Karpas-422 (cell line): ENCODE data around the gene SPATA45. TPM values are rescaled to one million over a fixed set of nuclear protein-coding genes. Genes with fewer than 3 reads are reported as not detected.

Experiments used
- DNase-seq: peaks from one replicate; pipeline ENCODE4 v3.0.0-alpha.2; 2015
- H2AFZ ChIP-seq: fragments of 200-600 bp; sonication (generic); 2 replicates; pipeline ENCODE4 v1.6.1; 2014; ENCODE audit warnings: antibody characterized with exemption, low read length, mixed read lengths
- H3K27ac ChIP-seq: fragments of 200-600 bp; sonication (generic); 2 replicates; pipeline ENCODE4 v1.5.1; 2014; ENCODE audit warnings: mild to moderate bottlenecking, low read length, moderate library complexity
- H3K27me3 ChIP-seq: fragments of 200-600 bp; sonication (generic); 2 replicates; pipeline ENCODE4 v1.6.1; 2014; ENCODE audit warnings: low read length, mixed read lengths
- H3K36me3 ChIP-seq: fragments of 200-600 bp; sonication (generic); 2 replicates; pipeline ENCODE4 v1.6.1; 2014; ENCODE audit warnings: low read length, mixed read lengths; ENCODE audit not compliant: insufficient read depth
- H3K4me1 ChIP-seq: fragments of 200-600 bp; sonication (generic); 2 replicates; pipeline ENCODE4 v1.6.1; 2014; ENCODE audit warnings: mild to moderate bottlenecking, low read length, mixed read lengths
- H3K4me2 ChIP-seq: fragments of 200-600 bp; sonication (generic); 2 replicates; pipeline ENCODE4 v1.6.1; 2014; ENCODE audit warnings: low read length, low read depth, mild to moderate bottlenecking; ENCODE audit not compliant: poor library complexity, severe bottlenecking
- H3K4me3 ChIP-seq: fragments of 200-600 bp; sonication (generic); 2 replicates; pipeline ENCODE4 v1.5.1; 2014; ENCODE audit warnings: mild to moderate bottlenecking, antibody characterized with exemption, low read length, mixed read lengths
- H3K79me2 ChIP-seq: fragments of 200-600 bp; sonication (generic); 2 replicates; pipeline ENCODE4 v1.6.1; 2014; ENCODE audit warnings: mild to moderate bottlenecking, low read length, mixed read lengths
- H3K9ac ChIP-seq: fragments of 200-600 bp; sonication (generic); 2 replicates; pipeline ENCODE4 v1.6.0; 2014; ENCODE audit warnings: low read length
- H3K9me2 ChIP-seq: fragments of 200-600 bp; sonication (generic), shearing (Covaris generic); replicated peaks from 2 replicates; pipeline ENCODE4 v1.6.0; 2014; ENCODE audit warnings: mild to moderate bottlenecking, low read length, moderate library complexity; ENCODE audit not compliant: insufficient read depth
- H3K9me3 ChIP-seq: fragments of 300-700, 200-600 bp; sonication (generic); 2 replicates; pipeline ENCODE4 v1.6.1; 2014; ENCODE audit warnings: low read length, mixed read lengths
- H4K20me1 ChIP-seq: fragments of 200-600 bp; sonication (generic); 2 replicates; pipeline ENCODE4 v1.6.1; 2014; ENCODE audit warnings: mild to moderate bottlenecking, antibody characterized with exemption, low read length, low read depth; ENCODE audit not compliant: insufficient read depth
- small RNA-seq: library from RNA; depleted of rRNA; stranded (forward); fragments of <200 nt; gene quantifications from one replicate; pipeline ENCODE3, GENCODE V24; 2014
- total RNA-seq: library from RNA; depleted of rRNA; stranded (reverse); fragments of >200 nt; shearing (Covaris generic); gene quantifications from 2 replicates; pipeline ENCODE4 v1.2.3, GENCODE V29; 2014; ENCODE audit warnings: low replicate concordance; rRNA removed

SPATA45 gene
- total RNA-seq, 1 experiment from 2014 or later, result not detected

DNA sequence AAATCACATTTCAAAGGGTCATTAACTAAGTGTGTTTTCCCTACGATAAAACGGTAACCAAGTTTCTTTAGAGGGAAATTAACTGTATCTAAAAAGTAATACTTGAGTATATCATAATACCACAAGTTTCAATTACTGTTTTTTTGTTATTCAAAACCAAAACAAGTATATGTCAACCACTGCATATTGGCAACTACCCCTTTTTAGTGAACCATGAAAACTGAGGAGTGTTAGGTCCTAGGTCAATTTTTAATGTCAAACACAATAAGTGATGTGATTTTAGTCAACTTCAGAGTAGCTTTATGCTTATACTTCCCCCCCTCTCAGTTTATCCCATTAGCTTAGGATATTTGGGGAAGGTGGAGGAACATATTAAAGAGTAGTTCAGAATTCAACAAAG lies 66.2 kb downstream of the SPATA45 start:
- H4K20me1 ChIP-seq, result no peaks in the 10 kb centered on the region
- H3K4me2 ChIP-seq, result no peak overlapping the region
- peaks cover 50% of the 10 kb centered on the region for H3K36me3 ChIP-seq

GRCh38 chr1:212780759-212781158 lies 66.7 kb downstream of the SPATA45 start:
- Histone ChIP-seq H3K4me1 (no peaks in the 10 kb centered on the region), H3K9ac (no peak overlapping the region), H4K20me1 (no peaks in the 10 kb centered on the region), H3K9me2 (no peaks in the 10 kb centered on the region), H3K4me3 (no peak overlapping the region), H3K27me3 (no peaks in the 10 kb centered on the region), H3K9me3 (no peaks in the 10 kb centered on the region), H2AFZ (no peak overlapping the region), H3K79me2 (peaks cover 23% of the 10 kb centered on the region), H3K4me2 (no peak overlapping the region), H3K27ac (no peak overlapping the region), H3K36me3 (peaks cover 47% of the 10 kb centered on the region)
- DNase-seq, result no peak

More for the DNA sequence above, 66.2 kb downstream of the SPATA45 start:
- Histone ChIP-seq H3K4me1 (no peaks in the 10 kb centered on the region), H3K9ac (no peak overlapping the region), H3K79me2 (peaks cover 23% of the 10 kb centered on the region), H3K9me3 (no peaks in the 10 kb centered on the region), H3K4me3 (no peak overlapping the region), H3K9me2 (no peaks in the 10 kb centered on the region), H3K27ac (no peak overlapping the region), H3K27me3 (no peaks in the 10 kb centered on the region), H2AFZ (no peak overlapping the region)
- DNase-seq, result no peak

Small RNA genes within 50 kb of the gene (small RNA-seq; reads per million reads assigned to genes)
- gene AC104333.1 (not detected), gene AC104333.2 (not detected)

Other genes starting within 250 kb of the SPATA45 start
- gene ATF3, start 238.9 kb downstream of the SPATA45 start, total RNA-seq, result 4.1 and 8.0 TPM in 2 replicates
- 4.4 and 7.7 TPM in 2 replicates for gene BATF3, start 147.8 kb downstream of the SPATA45 start, total RNA-seq
- gene NSL1, start 55.9 kb downstream of the SPATA45 start, total RNA-seq, result 64.0 and 65.9 TPM in 2 replicates
- gene TATDN3, start 55.8 kb downstream of the SPATA45 start, total RNA-seq, result 34.1 and 47.6 TPM in 2 replicates
- gene FLVCR1, start 10.6 kb upstream of the SPATA45 start, total RNA-seq, result 13.0 and 32.8 TPM in 2 replicates
- not detected in 2 replicates for gene VASH2, start 102.9 kb upstream of the SPATA45 start, total RNA-seq
- gene ANGEL2, start 168.2 kb upstream of the SPATA45 start, total RNA-seq, result 49.1 and 97.1 TPM in 2 replicates
- gene RPS6KC1, start 203.6 kb upstream of the SPATA45 start, total RNA-seq, result 12.1 and 13.2 TPM in 2 replicates